PC-9 (cell line): ENCODE results near the gene SESN3. TPM values are rescaled to one million over a fixed set of nuclear protein-coding genes. Genes with fewer than 3 reads are reported as not detected.

Source experiments
- BruUV-seq: library from RNA; stranded (reverse); fragments of 400-500 nt; replicated peaks from 2 replicates; lab custom pipeline; 2021; lab: Mats Ljungman, UMichigan
- CTCF ChIA-PET: fragments of 300-600 bp; sonication (Branson Sonifier 250); formaldehyde crosslinking; loops from one replicate; lab custom pipeline; 2022; ENCODE audit warnings: antibody characterized with exemption; lab: Charles Lee
- POLR2A ChIA-PET: fragments of 300-600 bp; sonication (Branson Sonifier 250); formaldehyde crosslinking; loops from one replicate; lab custom pipeline; 2022; ENCODE audit warnings: antibody characterized with exemption; ENCODE audit not compliant: unreplicated experiment; lab: Charles Lee
- DNase-seq, 2 experiments: peaks; one replicate each; pipeline versions ENCODE4 v3.0.0 to v3.0.0-alpha.2; 2015 to 2022; ENCODE audit warnings: mixed read lengths in 1 of 2
- H2AFZ ChIP-seq: fragments of 200-600 bp; sonication (generic); 2 replicates; pipeline ENCODE4 v1.8.1; 2017; ENCODE audit warnings: antibody characterized with exemption
- H3F3A ChIP-seq: fragments of 200-600 bp; sonication (generic); 2 replicates; pipeline ENCODE4 v1.8.1; 2017; ENCODE audit warnings: antibody characterized with exemption, mild to moderate bottlenecking, low read depth; ENCODE audit not compliant: insufficient read depth
- H3K27ac ChIP-seq: fragments of 200-600 bp; sonication (generic); 2 replicates; pipeline ENCODE4 v1.6.1; 2016; ENCODE audit warnings: mixed run types
- H3K27me3 ChIP-seq: fragments of 200-600 bp; sonication (generic); 2 replicates; pipeline ENCODE4 v1.6.1; 2016; ENCODE audit warnings: low read depth, mixed run types; ENCODE audit not compliant: insufficient read depth
- H3K36me3 ChIP-seq: fragments of 200-600 bp; sonication (generic); 2 replicates; pipeline ENCODE4 v1.6.1; 2016; ENCODE audit warnings: low read depth, mixed run types
- H3K4me1 ChIP-seq: fragments of 200-600 bp; sonication (generic); replicated peaks from 2 replicates; pipeline ENCODE4 v1.6.1; 2016; ENCODE audit warnings: mixed run types; ENCODE audit not compliant: insufficient read depth
- H3K4me2 ChIP-seq: fragments of 200-600 bp; sonication (generic); 2 replicates; pipeline ENCODE4 v1.6.1; 2017; ENCODE audit warnings: mixed run types
- H3K4me3 ChIP-seq: fragments of 200-600 bp; sonication (generic); 2 replicates; pipeline ENCODE4 v1.6.1; 2016; ENCODE audit warnings: mixed run types
- H3K79me2 ChIP-seq: fragments of 200-600 bp; sonication (generic); 2 replicates; pipeline ENCODE4 v1.6.1; 2017; ENCODE audit warnings: low read depth, mixed run types
- H3K9me2 ChIP-seq: fragments of 200-600 bp; sonication (generic); 2 replicates; pipeline ENCODE4 v1.8.1; 2017; ENCODE audit warnings: mild to moderate bottlenecking; ENCODE audit not compliant: insufficient read depth
- H3K9me3 ChIP-seq: fragments of 200-600 bp; sonication (generic); 2 replicates; pipeline ENCODE4 v1.8.1; 2016; ENCODE audit warnings: low read depth; ENCODE audit not compliant: insufficient read depth
- H4K20me1 ChIP-seq: fragments of 200-600 bp; sonication (generic); 2 replicates; pipeline ENCODE4 v1.8.1; 2017; ENCODE audit not compliant: insufficient read depth
- CTCF ChIP-seq: fragments of 200-600 bp; sonication (generic); conservative IDR thresholded peaks from 2 replicates; pipeline ENCODE4 v1.6.1; 2017; ENCODE audit warnings: mixed run types, antibody characterized with exemption, mild to moderate bottlenecking, moderate library complexity
- EZH2 ChIP-seq: fragments of 200-600 bp; sonication (generic); IDR thresholded peaks from 2 replicates; pipeline ENCODE4 v1.8.0; 2017; ENCODE audit warnings: antibody characterized with exemption, low read depth
- intact Hi-C: fragments of 100-400 bp; cut with micrococcal nuclease; formaldehyde crosslinking; loops from one replicate; pipeline ENCODE4 v1.10.0; 2022; ENCODE audit not compliant: unreplicated experiment
- total RNA-seq: library from RNA; stranded (reverse); gene quantifications from 2 replicates; pipeline ENCODE4 v1.2.3, GENCODE V29; 2021

Gene SESN3
- total RNA-seq, 1 experiment from 2014 or later = 0.85 TPM

- ChIA-PET POLR2A (interaction anchor here (0.6 to 0.9 kb wide), 2 partner anchors 18 to 544 kb away, joined by 3 to 6 read pairs; no protein-coding TSS in a partner anchor), CTCF (interaction anchor here (0.6 to 1.3 kb wide), 2 partner anchors 24 to 64 kb away, joined by 3 to 5 read pairs; no protein-coding TSS in a partner anchor)
- no peaks in the 10 kb centered on the region for H3K79me2 ChIP-seq
- peak; percentile 67 to 83 for DNase-seq
- no peaks in the 10 kb centered on the region for H3K27me3 ChIP-seq
- no peaks in the 10 kb centered on the region for H3K9me2 ChIP-seq
- no TSS peak for BruUV-seq
- no peak overlapping the region for H3K4me2 ChIP-seq
- no peak for TF ChIP-seq CTCF
- TF ChIP-seq EZH2 = no peak
- H3K9me3 ChIP-seq = no peaks in the 10 kb centered on the region
- intact Hi-C loops = no loop called here
- H2AFZ ChIP-seq = no peak overlapping the region
- H4K20me1 ChIP-seq = no peaks in the 10 kb centered on the region
- no peak overlapping the region for H3K27ac ChIP-seq
- H3K4me1 ChIP-seq = peaks cover 25% of the 10 kb centered on the region
- no peak overlapping the region for H3K4me3 ChIP-seq
- H3F3A ChIP-seq = peaks cover 12% of the 10 kb centered on the region; the same call in 1 of the 2 replicates
- H3K36me3 ChIP-seq = no peaks in the 10 kb centered on the region
Measured at GRCh38 chr11:95132956-95133355, 98.0 kb downstream of the SESN3 start.

- intact Hi-C loops = no loop called here
- no peak for DNase-seq
- Histone ChIP-seq H3K4me1 (peaks cover 11% of the 10 kb centered on the region; the same call in 1 of the 2 replicates), H3K4me3 (no peak overlapping the region), H3K79me2 (no peaks in the 10 kb centered on the region), H3K4me2 (no peak overlapping the region), H3F3A (no peaks in the 10 kb centered on the region), H3K27ac (no peak overlapping the region), H3K9me2 (no peaks in the 10 kb centered on the region), H3K27me3 (no peaks in the 10 kb centered on the region), H4K20me1 (no peaks in the 10 kb centered on the region), H2AFZ (no peak overlapping the region), H3K9me3 (no peaks in the 10 kb centered on the region), H3K36me3 (no peaks in the 10 kb centered on the region)
- TF ChIP-seq CTCF = no peak
- TF ChIP-seq EZH2 = no peak
- CTCF ChIA-PET = no interaction called here
- POLR2A ChIA-PET = no interaction called here
- no TSS peak for BruUV-seq
Measured at GRCh38 chr11:95128602-95129001, 102.4 kb downstream of the SESN3 start.

- H3F3A ChIP-seq = 0 out of 2 replicates have a peak, but pooled peaks cover 7% of the 10 kb centered on the region
- H3K27me3 ChIP-seq = no peaks in the 10 kb centered on the region
- no peak overlapping the region for H3K4me2 ChIP-seq
- peaks cover 12% of the 10 kb centered on the region for H3K4me1 ChIP-seq
- H3K9me2 ChIP-seq = no peaks in the 10 kb centered on the region
- BruUV-seq = no TSS peak
- no peak overlapping the region for H2AFZ ChIP-seq
- no peaks in the 10 kb centered on the region for H3K36me3 ChIP-seq
- no peaks in the 10 kb centered on the region for H3K9me3 ChIP-seq
- H3K27ac ChIP-seq = no peak overlapping the region
- POLR2A ChIA-PET = no interaction called here
- no peak for DNase-seq
- TF ChIP-seq CTCF (no peak), EZH2 (no peak)
- H3K4me3 ChIP-seq = no peak overlapping the region
- H3K79me2 ChIP-seq = no peaks in the 10 kb centered on the region
- H4K20me1 ChIP-seq = no peaks in the 10 kb centered on the region
- intact Hi-C loops = no loop called here
- CTCF ChIA-PET = no interaction called here
Measured at GRCh38 chr11:95123556-95123955, 107.4 kb downstream of the SESN3 start.
